Measurements from ENCODE around the gene SPNS2. TPM values are rescaled to one million over a fixed set of nuclear protein-coding genes. Genes with fewer than 3 reads are reported as not detected.

The SPNS2 gene
- total RNA-seq, 4 donors from 2014 or later, result 10.0 to 19.9 (median 18.8) TPM

- Histone ChIP-seq H3K4me1 (peaks cover 2 to 11% (median 4%) of the 10 kb centered on the region in 4 donors), H3K27me3 (no peaks in the 10 kb centered on the region), H3K4me3 (no peak overlapping the region), H3K36me3 (no peaks in the 10 kb centered on the region), H3K27ac (replicated peaks in 1 of 4) (no peak overlapping the region), H3K9me3 (no peaks in the 10 kb centered on the region)
- TF ChIP-seq EP300 (IDR thresholded peaks at IDR 0.05), result no peak
- TF ChIP-seq POLR2A (IDR thresholded peaks at IDR 0.05; ENCODE audit: low read depth), result no peak
- no peak for TF ChIP-seq POLR2AphosphoS5 (IDR thresholded peaks at IDR 0.05)
- TF ChIP-seq CTCF (IDR thresholded peaks at IDR 0.05), result no peak
- no peak for DNase-seq (ENCODE audit: extremely low spot score)
- intact Hi-C loops (cut with DNase I), result no loop called here
- WGBS, result 87% methylated on average over 10 of the region's 31 CpGs
These were observed 12.7 kb upstream of the SPNS2 start for GRCh38 chr17:4485676-4486646.

- TF ChIP-seq POLR2AphosphoS5 (IDR thresholded peaks at IDR 0.05) (no peak), CTCF (IDR thresholded peaks at IDR 0.05) (no peak)
- no peak overlapping the region for H3K27ac ChIP-seq (replicated peaks in 1 of 4)
- no peaks in the 10 kb centered on the region for H3K36me3 ChIP-seq
- H3K9me3 ChIP-seq, result no peaks in the 10 kb centered on the region
- no peak for DNase-seq (ENCODE audit: extremely low spot score)
- intact Hi-C loops (cut with DNase I), result no loop called here
- H3K4me3 ChIP-seq, result no peak overlapping the region
- H3K27me3 ChIP-seq, result no peaks in the 10 kb centered on the region
- H3K4me1 ChIP-seq, result peaks cover 0 to 5% (median 0%) of the 10 kb centered on the region in 4 donors
- WGBS, result 91% methylated on average over 8 of the region's 8 CpGs
These were observed 11.4 kb upstream of the SPNS2 start for GRCh38 chr17:4487296-4487695.

- WGBS, result 79% methylated on average over 15 of the region's 24 CpGs
- no peak overlapping the region for H3K27ac ChIP-seq (replicated peaks in 1 of 4)
- intact Hi-C loops (cut with DNase I), result no loop called here
These were observed 10.6 kb upstream of the SPNS2 start for GRCh38 chr17:4487820-4488716.

More at GRCh38 chr17:4487820-4488716, 10.6 kb upstream of the SPNS2 start:
- no peaks in the 10 kb centered on the region for H3K36me3 ChIP-seq
- H3K4me3 ChIP-seq, result no peak overlapping the region
- H3K9me3 ChIP-seq, result no peaks in the 10 kb centered on the region
- H3K4me1 ChIP-seq, result peaks cover 0 to 5% (median 0%) of the 10 kb centered on the region in 4 donors
- TF ChIP-seq EP300 (IDR thresholded peaks at IDR 0.05) (no peak), POLR2AphosphoS5 (IDR thresholded peaks at IDR 0.05) (no peak), POLR2A (IDR thresholded peaks at IDR 0.05; ENCODE audit: low read depth) (no peak), CTCF (IDR thresholded peaks at IDR 0.05) (no peak)
- DNase-seq (ENCODE audit: extremely low spot score), result no peak
- H3K27me3 ChIP-seq, result no peaks in the 10 kb centered on the region
